ENCODE results near the gene RPUSD1.

Gene RPUSD1

GRCh38 chr16:782766-783403 is 5.3 kb downstream of the RPUSD1 start:
- DNase-seq (ENCODE audit: low read depth), result no peak
- TF ChIP-seq CTCF (conservative IDR thresholded peaks at IDR 0.05; ENCODE audit: low read depth, low read length), result no peak
- no peak overlapping the region for H3K4me3 ChIP-seq (ENCODE audit: low read length)

- TF ChIP-seq CTCF (conservative IDR thresholded peaks at IDR 0.05; ENCODE audit: low read depth, low read length), result no peak
- no peak for DNase-seq (ENCODE audit: low read depth)
- no peak overlapping the region for H3K4me3 ChIP-seq (ENCODE audit: low read length)
These were observed 5.9 kb downstream of the RPUSD1 start for GRCh38 chr16:782258-782657.

GRCh38 chr16:781346-782010 is 6.7 kb downstream of the RPUSD1 start:
- no peak for DNase-seq (ENCODE audit: low read depth)
- TF ChIP-seq CTCF (conservative IDR thresholded peaks at IDR 0.05; ENCODE audit: low read depth, low read length), result no peak

DNA sequence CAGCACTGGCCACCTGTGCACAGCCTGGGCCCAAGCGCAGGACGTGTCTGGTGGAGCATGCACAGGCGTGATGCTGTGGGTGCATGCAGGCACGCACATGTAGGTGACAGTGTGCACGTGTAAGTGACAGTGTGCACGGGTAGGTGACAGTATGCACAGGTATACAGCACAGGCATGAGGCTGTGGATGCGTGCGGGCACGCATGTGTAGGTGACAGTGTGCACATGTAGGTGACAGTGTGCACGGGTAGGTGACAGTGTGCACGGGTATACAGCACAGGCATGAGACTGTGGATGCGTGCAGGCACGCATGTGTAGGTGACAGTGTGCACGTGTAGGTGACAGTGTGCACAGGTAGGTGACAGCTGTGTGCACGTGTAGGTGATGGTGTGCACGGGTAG is 7.9 kb downstream of the RPUSD1 start:
- no peak overlapping the region for H3K4me3 ChIP-seq (ENCODE audit: low read length)
- TF ChIP-seq CTCF (conservative IDR thresholded peaks at IDR 0.05; ENCODE audit: low read depth, low read length), result no peak

More at GRCh38 chr16:781346-782010, 6.7 kb downstream of the RPUSD1 start:
- H3K4me3 ChIP-seq (ENCODE audit: low read length), result no peak overlapping the region

GRCh38 chr16:779561-779960 is 8.6 kb downstream of the RPUSD1 start:
- no peak for TF ChIP-seq CTCF (conservative IDR thresholded peaks at IDR 0.05; ENCODE audit: low read depth, low read length)
- DNase-seq (ENCODE audit: low read depth), result no peak
- H3K4me3 ChIP-seq (ENCODE audit: low read length), result no peak overlapping the region

More for the DNA sequence above, 7.9 kb downstream of the RPUSD1 start:
- DNase-seq (ENCODE audit: low read depth), result no peak

- DNase-seq (ENCODE audit: low read depth), result no peak
- no peak for TF ChIP-seq CTCF (conservative IDR thresholded peaks at IDR 0.05; ENCODE audit: low read depth, low read length)
- H3K4me3 ChIP-seq (ENCODE audit: low read length), result no peak overlapping the region
These were observed 9.2 kb downstream of the RPUSD1 start for GRCh38 chr16:778909-779527.
